Subcutaneous adipose tissue (tissue), 4 donors: Measurements from ENCODE around the gene SERP1. TPM values are rescaled to one million over a fixed set of nuclear protein-coding genes. Genes with fewer than 3 reads are reported as not detected.

Source experiments
- CTCF ChIP-seq: fragments of 450-650 bp; IDR thresholded peaks from one replicate; pipeline ENCODE4 v1.5.1; 2016; ENCODE audit warnings: low read depth, mild to moderate bottlenecking, control low read depth, antibody characterized with exemption, moderate library complexity
- total RNA-seq, 4 donors: library from RNA; depleted of rRNA; stranded (reverse); fragments of >200 nt; gene quantifications; one replicate each; pipeline ENCODE4 v1.1.0, GENCODE V29; 2016

SERP1 gene
- total RNA-seq, 4 donors from 2014 or later = 106 to 198 (median 175) TPM

- no peak for TF ChIP-seq CTCF
These were observed 7.7 kb downstream of the SERP1 start for GRCh38 chr3:150538324-150539208.

GRCh38 chr3:150535204-150535603, 11.1 kb downstream of the SERP1 start:
- TF ChIP-seq CTCF = no peak

- TF ChIP-seq CTCF = no peak
These were observed 14.5 kb downstream of the SERP1 start for GRCh38 chr3:150531775-150532174.

- no peak for TF ChIP-seq CTCF
These were observed 17.9 kb downstream of the SERP1 start for GRCh38 chr3:150528354-150528797.

- no peak for TF ChIP-seq CTCF
These were observed 18.6 kb downstream of the SERP1 start for GRCh38 chr3:150527464-150528255.

GRCh38 chr3:150523538-150523937, 22.8 kb downstream of the SERP1 start:
- no peak for TF ChIP-seq CTCF

GRCh38 chr3:150521463-150521862, 24.8 kb downstream of the SERP1 start:
- TF ChIP-seq CTCF = no peak
